HCT116 (cell line): Measurements from ENCODE around the gene MUC4. TPM values are rescaled to one million over a fixed set of nuclear protein-coding genes. Genes with fewer than 3 reads are reported as not detected.

Experiments
- ATAC-seq: fragments of 200-7000 bp; cut with Tn5 transposase; 2 replicates; pipeline ENCODE4 v1.9.1; 2020; ENCODE audit warnings: mild to moderate bottlenecking, moderate library complexity
- BruUV-seq: library from RNA; stranded (reverse); fragments of 400-500 nt; replicated peaks from 2 replicates; lab custom pipeline; 2021; lab: Mats Ljungman, UMichigan
- CTCF ChIA-PET: fragments of 300-600 bp; sonication (Branson Sonifier 250); formaldehyde crosslinking; loops from one replicate; lab custom pipeline; 2021; ENCODE audit warnings: antibody characterized with exemption; lab: Charles Lee
- POLR2A ChIA-PET: fragments of 300-600, 350-600 bp; sonication (Branson Sonifier 250); formaldehyde crosslinking; loops from one replicate; lab custom pipeline; 2021; ENCODE audit warnings: antibody characterized with exemption; lab: Charles Lee
- RAD21 ChIA-PET, 2 experiments: fragments of 300-600 bp; sonication (Branson Sonifier 250); formaldehyde crosslinking; loops; one replicate each; lab custom pipeline; 2023; ENCODE audit warnings: low total read pairs in 2 of 2; ENCODE audit not compliant: uncharacterized antibody in 2 of 2, unreplicated experiment in 2 of 2, low non-redundant PET in 1 of 2; lab: Charles Lee
- DNase-seq: peaks from one replicate; pipeline ENCODE4 v3.0.0-alpha.2; 2010; ENCODE audit warnings: low read depth, low spot score
- H2AFZ ChIP-seq: fragments of 200-600 bp; shearing (Covaris generic), sonication (generic); 2 replicates; pipeline ENCODE4 v1.6.1; 2017; ENCODE audit warnings: low read depth, mixed run types, mixed read lengths, antibody characterized with exemption, low read length; ENCODE audit not compliant: poor library complexity, severe bottlenecking
- H3K27ac ChIP-seq: 2 replicates; pipeline ENCODE4 v1.5.1; 2012; ENCODE audit warnings: low read depth, low read length
- H3K27me3 ChIP-seq: fragments of 200-600 bp; sonication (generic); 2 replicates; pipeline ENCODE4 v1.6.1; 2016; ENCODE audit warnings: mixed run types, low read length, mixed read lengths; ENCODE audit not compliant: insufficient read depth
- H3K36me3 ChIP-seq, 2 experiments: fragments of 200-500 bp in 1 of 2; fragments of 200-600 bp in 1 of 2; sonication (Bioruptor generic) in 1 of 2; sonication (generic) in 1 of 2; 2 replicates each; pipeline versions ENCODE4 v1.5.1 to v1.6.1; 2014 to 2016; ENCODE audit warnings: low read length in 2 of 2, inconsistent platforms in 1 of 2, mixed read lengths in 1 of 2, mixed run types in 1 of 2; ENCODE audit not compliant: insufficient read depth in 2 of 2, control insufficient read depth in 1 of 2
- H3K4me1 ChIP-seq, 2 experiments: fragments of 200-600 bp in 1 of 2; sonication (generic) in 1 of 2; 2 replicates each; pipeline versions ENCODE4 v1.5.1 to v1.6.1; 2012 to 2017; ENCODE audit warnings: low read length in 2 of 2, inconsistent platforms in 1 of 2, mild to moderate bottlenecking in 1 of 2, mixed read lengths in 1 of 2, mixed run types in 1 of 2, moderate library complexity in 1 of 2; ENCODE audit not compliant: insufficient read depth in 2 of 2, control insufficient read depth in 1 of 2
- H3K4me2 ChIP-seq: fragments of 200-600 bp; sonication (generic); 2 replicates; pipeline ENCODE4 v1.6.1; 2017; ENCODE audit warnings: mixed run types, low read length, mixed read lengths
- H3K4me3 ChIP-seq, 2 experiments: fragments of 200-600 bp in 1 of 2; sonication (generic) in 1 of 2; replicated peaks in 1 of 2; 2 replicates each; pipeline ENCODE4 v1.5.1; 2011 to 2016; ENCODE audit warnings: low read length in 2 of 2, control low read depth in 1 of 2, low read depth in 1 of 2, mild to moderate bottlenecking in 1 of 2, mixed read lengths in 1 of 2, mixed run types in 1 of 2
- H3K79me2 ChIP-seq: fragments of 200-600 bp; sonication (generic); 2 replicates; pipeline ENCODE4 v1.6.1; 2017; ENCODE audit warnings: mild to moderate bottlenecking, mixed run types, low read length, moderate library complexity, mixed read lengths; ENCODE audit not compliant: insufficient read depth
- H3K9ac ChIP-seq: fragments of 200-600 bp; sonication (generic); 2 replicates; pipeline ENCODE4 v1.6.1; 2016; ENCODE audit warnings: low read length, mixed read lengths
- H3K9me2 ChIP-seq: fragments of 200-600 bp; sonication (generic), shearing (Covaris generic); 2 replicates; pipeline ENCODE4 v1.6.1; 2017; ENCODE audit warnings: mixed run types, mild to moderate bottlenecking, moderate library complexity; ENCODE audit not compliant: insufficient read depth
- H3K9me3 ChIP-seq, 2 experiments: fragments of 200-500 bp in 1 of 2; fragments of 200-600 bp in 1 of 2; sonication (Bioruptor generic) in 1 of 2; sonication (generic) in 1 of 2; 2 replicates each; pipeline ENCODE4 v1.6.1; 2014 to 2017; ENCODE audit warnings: low read length in 2 of 2, mixed read lengths in 2 of 2, inconsistent platforms in 1 of 2, low read depth in 1 of 2, mild to moderate bottlenecking in 1 of 2, mixed run types in 1 of 2, moderate library complexity in 1 of 2; ENCODE audit not compliant: control insufficient read depth in 1 of 2, insufficient read depth in 1 of 2
- H4K20me1 ChIP-seq: fragments of 200-600 bp; sonication (generic), shearing (Covaris generic); 2 replicates; pipeline ENCODE4 v1.6.1; 2017; ENCODE audit warnings: mixed run types, mild to moderate bottlenecking, moderate library complexity; ENCODE audit not compliant: insufficient read depth
- CBX3 ChIP-seq: IDR thresholded peaks from 2 replicates; pipeline ENCODE4 v1.6.1; 2012; ENCODE audit warnings: low read depth
- CEBPB ChIP-seq: IDR thresholded peaks from 2 replicates; pipeline ENCODE4 v1.6.1; 2012; ENCODE audit warnings: low read depth
- CTCF ChIP-seq, 3 experiments: fragments of 200-600 bp in 1 of 3; sonication (generic) in 1 of 3; IDR thresholded peaks in 2 of 3; conservative IDR thresholded peaks in 1 of 3; 2 replicates each; pipeline ENCODE4 v1.5.1; 2012 to 2017; ENCODE audit warnings: low read depth in 2 of 3, low read length in 2 of 3, antibody characterized with exemption in 1 of 3, borderline replicate concordance in 1 of 3, control low read depth in 1 of 3, mild to moderate bottlenecking in 1 of 3, mixed read lengths in 1 of 3, mixed run types in 1 of 3, moderate library complexity in 1 of 3; ENCODE audit not compliant: insufficient read depth in 1 of 3
- EGR1 ChIP-seq: IDR thresholded peaks from 2 replicates; pipeline ENCODE4 v1.6.1; 2012; ENCODE audit warnings: low read depth
- ELF1 ChIP-seq: IDR thresholded peaks from 2 replicates; pipeline ENCODE4 v1.6.1; 2012; ENCODE audit warnings: low read depth, borderline replicate concordance
- EZH2 ChIP-seq: fragments of 200-600 bp; sonication (generic); IDR thresholded peaks from 2 replicates; pipeline ENCODE4 v1.6.1; 2017; ENCODE audit warnings: antibody characterized with exemption, mixed run types
- EZH2phosphoT487 ChIP-seq: fragments of 200-600 bp; IDR thresholded peaks from 2 replicates; pipeline ENCODE4 v1.6.1; 2018; ENCODE audit warnings: antibody characterized with exemption, borderline replicate concordance
- FOSL1 ChIP-seq: IDR thresholded peaks from 2 replicates; pipeline ENCODE4 v1.6.1; 2012; ENCODE audit warnings: low read depth
- JUND ChIP-seq: IDR thresholded peaks from 2 replicates; pipeline ENCODE4 v1.6.1; 2012
- MAX ChIP-seq: IDR thresholded peaks from 2 replicates; pipeline ENCODE4 v1.6.1; 2012
- POLR2A ChIP-seq: IDR thresholded peaks from 2 replicates; pipeline ENCODE4 v1.7.0; 2011; ENCODE audit warnings: borderline replicate concordance; ENCODE audit not compliant: insufficient read depth, insufficient read length; ENCODE audit errors: extremely low read depth
- POLR2AphosphoS5 ChIP-seq: IDR thresholded peaks from 2 replicates; pipeline ENCODE4 v1.6.1; 2011; ENCODE audit warnings: mild to moderate bottlenecking, low read depth, low read length, moderate library complexity
- RAD21 ChIP-seq: IDR thresholded peaks from 2 replicates; pipeline ENCODE4 v1.6.1; 2012; ENCODE audit warnings: low read depth, mild to moderate bottlenecking
- SIN3A ChIP-seq: IDR thresholded peaks from 2 replicates; pipeline ENCODE4 v1.6.1; 2012; ENCODE audit warnings: low read depth
- SP1 ChIP-seq: IDR thresholded peaks from 2 replicates; pipeline ENCODE4 v1.6.1; 2012; ENCODE audit warnings: low read depth
- SRF ChIP-seq: IDR thresholded peaks from 2 replicates; pipeline ENCODE4 v1.6.1; 2012; ENCODE audit warnings: low read depth
- TCF7L2 ChIP-seq: IDR thresholded peaks from 2 replicates; pipeline ENCODE4 v1.7.0; 2011; ENCODE audit warnings: borderline replicate concordance, inconsistent platforms; ENCODE audit not compliant: insufficient read depth, insufficient read length; ENCODE audit errors: extremely low read depth
- YY1 ChIP-seq: IDR thresholded peaks from 2 replicates; pipeline ENCODE4 v1.6.1; 2011; ENCODE audit warnings: low read length, low read depth, moderate library complexity, mild to moderate bottlenecking; ENCODE audit not compliant: insufficient replicate concordance; ENCODE audit errors: extremely low read depth
- ZBTB33 ChIP-seq: IDR thresholded peaks from 2 replicates; pipeline ENCODE4 v1.6.1; 2011; ENCODE audit warnings: mild to moderate bottlenecking, low read length, moderate library complexity; ENCODE audit not compliant: insufficient replicate concordance; ENCODE audit errors: extremely low read depth
- ZFX ChIP-seq: fragments of 450-650 bp; IDR thresholded peaks from 2 replicates; pipeline ENCODE4 v1.6.1; 2017
- ZNF274 ChIP-seq: fragments of 200-500 bp; sonication (Bioruptor generic); IDR thresholded peaks from 2 replicates; pipeline ENCODE4 v1.6.1; 2014; ENCODE audit warnings: mild to moderate bottlenecking, low read depth, low read length, inconsistent platforms
- intact Hi-C: fragments of 100-400 bp; cut with micrococcal nuclease; formaldehyde crosslinking; loops from 2 replicates; pipeline ENCODE4 v1.10.0; 2022
- total RNA-seq: library from RNA; stranded (reverse); gene quantifications from one replicate; pipeline ENCODE4 v1.2.1, GENCODE V29; 2021; ENCODE audit not compliant: unreplicated experiment
- TF ChIP-seq, protein P1 (sequence below): IDR thresholded peaks from 2 replicates; pipeline ENCODE4 v1.6.1; 2012

Gene MUC4
- total RNA-seq, 1 experiment from 2014 or later = 0.64 TPM

DNA sequence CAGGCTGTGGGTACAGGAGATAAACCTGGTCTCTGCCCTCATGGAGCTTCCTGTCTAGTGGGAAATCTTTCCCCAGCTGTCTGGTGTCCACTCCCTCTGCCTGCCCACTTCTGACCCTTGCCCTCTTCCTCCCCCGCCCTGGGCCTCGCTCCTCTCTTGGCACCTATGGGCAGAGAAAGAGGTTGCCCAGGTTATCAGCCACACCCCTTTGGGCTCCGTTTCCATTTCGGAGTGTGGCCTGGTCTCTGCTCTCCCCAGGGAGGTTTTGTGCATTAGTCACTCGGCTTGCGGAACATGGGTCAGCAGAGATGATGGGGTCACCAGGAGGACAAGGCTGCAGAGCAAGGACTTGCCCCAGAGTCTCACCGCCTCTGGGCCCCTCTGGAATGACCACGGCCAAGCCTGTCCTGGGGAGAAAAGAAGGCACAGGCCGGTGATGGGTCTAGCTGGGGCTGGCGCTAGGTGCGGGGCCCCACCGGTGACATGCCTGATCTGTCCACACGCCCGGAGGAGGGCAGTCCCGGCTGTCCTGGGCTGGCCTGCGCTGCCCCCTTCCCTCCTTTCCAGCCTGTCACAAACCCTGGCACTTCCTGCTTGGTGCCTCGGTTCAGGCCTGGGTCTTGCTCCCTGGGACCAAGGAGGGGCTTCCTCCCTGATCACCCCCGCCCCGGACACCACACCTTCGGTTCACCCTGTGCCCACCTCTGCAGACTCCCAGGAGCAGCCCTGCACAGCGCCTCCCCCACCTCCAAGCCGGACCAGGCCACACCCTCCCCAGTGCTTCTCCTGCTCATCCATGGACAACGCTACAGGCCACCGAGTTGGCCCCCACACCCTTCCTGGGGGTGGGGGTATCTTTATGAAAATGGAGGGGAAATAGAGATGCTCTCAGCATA, 35.6 kb upstream of the MUC4 start:
- Histone ChIP-seq H3K4me1 (peaks cover 12 to 18% of the 10 kb centered on the region in 2 experiments), H4K20me1 (no peaks in the 10 kb centered on the region), H3K9ac (peak overlapping the region; percentile 30; the same call in 1 of the 2 replicates), H3K27ac (peak overlapping the region; percentile 19; the same call in 1 of the 2 replicates), H3K4me3 (peak overlapping the region in 1 of 2 experiments; percentile 48; a peak in 2 of 4 replicates), H2AFZ (peak overlapping the region; percentile 36), H3K4me2 (peak overlapping the region; percentile 72), H3K36me3 (0 out of 4 replicates have a peak, but pooled peaks cover 0 to 5% of the 10 kb centered on the region in 2 experiments), H3K79me2 (no peaks in the 10 kb centered on the region), H3K9me2 (no peaks in the 10 kb centered on the region), H3K9me3 (peaks cover 0 to 7% of the 10 kb centered on the region in 2 experiments; a peak in 1 of 4 replicates), H3K27me3 (no peaks in the 10 kb centered on the region)
- peak; percentile 79 for ATAC-seq
- POLR2A ChIA-PET = no interaction called here
- RAD21 ChIA-PET = no interaction called here
- peak; percentile 38 for DNase-seq
- BruUV-seq = no TSS peak
- intact Hi-C loops = no loop called here
- CTCF ChIA-PET = no interaction called here
- TF ChIP-seq FOSL1 = peak; percentile 52; the same call in 1 of the 2 replicates
- TF ChIP-seq EZH2phosphoT487 = no peak
- TF ChIP-seq POLR2A = no peak
- no peak for TF ChIP-seq TCF7L2
- TF ChIP-seq JUND = no peak; the same call in none of the 2 replicates
- no peak for TF ChIP-seq EZH2
- TF ChIP-seq, protein P1, sequence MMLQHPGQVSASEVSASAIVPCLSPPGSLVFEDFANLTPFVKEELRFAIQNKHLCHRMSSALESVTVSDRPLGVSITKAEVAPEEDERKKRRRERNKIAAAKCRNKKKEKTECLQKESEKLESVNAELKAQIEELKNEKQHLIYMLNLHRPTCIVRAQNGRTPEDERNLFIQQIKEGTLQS = no peak
- TF ChIP-seq CBX3 = peak; percentile 66; the same call in 1 of the 2 replicates
- TF ChIP-seq SRF = peak; percentile 25; the same call in 1 of the 2 replicates
- no peak for TF ChIP-seq CEBPB
- no peak for TF ChIP-seq ZBTB33
- TF ChIP-seq ZNF274 = no peak
- no peak for TF ChIP-seq RAD21
- 0 out of 2 replicates have a peak, but pooled peaks have one; percentile 14 for TF ChIP-seq ZFX
- no peak for TF ChIP-seq CTCF (IDR thresholded peaks at IDR 0.05 in 2 of 3, conservative IDR thresholded peaks at IDR 0.05 in 1 of 3; ENCODE audit: borderline replicate concordance in 1 of 3, insufficient read depth in 1 of 3, low read depth in 2 of 3, low read length in 2 of 3)
- TF ChIP-seq MAX = no peak
- TF ChIP-seq SP1 = peak; percentile 79
- TF ChIP-seq POLR2AphosphoS5 = peak; percentile 35; the same call in 1 of the 2 replicates
- TF ChIP-seq YY1 = no peak
- no peak for TF ChIP-seq ELF1
- no peak for TF ChIP-seq EGR1
- no peak for TF ChIP-seq SIN3A
